ENCODE results near the gene RBM6.
"Not testable (repeated sequence)": the region's sequence is repeated elsewhere in the genome, so short reads cannot be mapped to it uniquely, and the experiment has no call there.

The RBM6 gene

DNA sequence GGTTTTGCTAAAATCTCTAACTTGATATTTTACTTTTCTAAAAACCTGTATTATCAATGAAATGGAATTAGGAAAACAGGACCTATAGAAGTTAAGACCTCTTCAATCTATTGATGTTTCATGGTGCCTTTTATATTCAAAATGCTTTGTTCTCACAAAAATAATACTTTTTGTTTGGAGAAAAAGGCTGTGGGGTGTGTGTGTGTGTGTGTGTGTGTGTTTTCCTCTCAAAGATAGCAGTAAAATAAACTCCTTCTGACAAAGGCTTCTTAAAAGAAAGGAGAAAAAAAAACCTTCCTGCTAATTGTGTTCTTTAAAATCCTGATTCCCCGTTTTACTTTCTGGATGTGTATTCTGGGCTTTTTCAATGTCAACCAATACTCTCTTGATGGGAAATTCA lies 54.5 kb downstream of the RBM6 start:
- no peak for DNase-seq

DNA sequence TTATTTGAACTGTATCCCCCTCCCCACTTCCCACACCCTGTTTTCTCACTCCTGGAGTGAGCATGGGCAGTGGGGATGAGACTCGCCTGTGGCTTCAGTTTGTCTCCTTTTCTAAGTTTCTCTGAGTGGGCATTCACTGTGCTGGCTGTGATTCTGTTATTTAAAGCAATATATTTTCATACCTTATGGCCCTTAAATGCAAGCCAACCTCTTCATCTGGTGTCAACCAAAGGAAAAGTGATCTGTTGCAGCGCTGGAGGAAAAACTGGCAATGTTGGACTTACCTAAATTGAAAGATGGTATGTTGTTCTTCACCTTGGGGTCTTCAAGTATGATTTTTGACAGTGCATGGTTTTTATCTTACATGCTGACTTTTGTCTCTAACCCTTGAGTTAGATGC lies 56.1 kb downstream of the RBM6 start:
- DNase-seq = no peak

DNA sequence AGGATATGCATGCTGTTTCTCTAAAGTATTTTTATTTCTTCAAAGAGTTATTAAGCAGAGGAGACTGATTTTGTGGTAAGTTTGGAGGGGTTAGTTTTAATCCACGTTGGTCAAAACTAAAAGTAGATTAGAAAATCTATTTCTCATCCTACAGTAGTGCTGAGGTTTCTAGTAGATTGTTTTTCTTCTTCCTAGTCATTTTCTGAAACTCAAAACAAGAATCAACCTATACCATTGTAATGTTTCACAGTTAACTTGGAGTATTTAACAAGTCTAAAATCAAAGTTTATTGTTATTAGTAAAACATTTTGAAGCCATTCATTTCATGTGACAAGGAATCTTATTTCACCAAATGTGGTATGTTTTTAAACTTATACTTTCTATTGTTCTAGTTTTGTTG lies 57.9 kb downstream of the RBM6 start:
- DNase-seq = no peak

DNA sequence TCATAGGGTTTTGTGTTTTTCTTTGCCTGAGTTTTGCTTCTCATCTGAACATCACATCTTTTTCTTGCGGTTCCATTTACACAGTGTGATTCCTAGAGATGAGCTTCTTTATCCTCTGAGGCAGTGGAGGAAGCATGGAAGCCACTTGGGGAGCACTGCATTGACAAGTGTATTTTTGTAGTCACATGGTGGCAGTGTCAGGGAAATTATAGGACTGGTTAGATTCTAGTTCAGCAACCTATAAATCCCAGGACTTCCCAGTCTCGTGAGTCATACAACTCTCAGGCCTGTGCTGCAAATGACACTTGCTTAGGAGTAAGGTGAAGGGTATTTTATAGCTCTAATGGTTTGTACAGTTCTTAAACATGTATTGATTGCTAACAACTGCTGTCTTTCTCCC lies 58.4 kb downstream of the RBM6 start:
- peak in 1 of 2 donors; percentile 19 for DNase-seq

DNA sequence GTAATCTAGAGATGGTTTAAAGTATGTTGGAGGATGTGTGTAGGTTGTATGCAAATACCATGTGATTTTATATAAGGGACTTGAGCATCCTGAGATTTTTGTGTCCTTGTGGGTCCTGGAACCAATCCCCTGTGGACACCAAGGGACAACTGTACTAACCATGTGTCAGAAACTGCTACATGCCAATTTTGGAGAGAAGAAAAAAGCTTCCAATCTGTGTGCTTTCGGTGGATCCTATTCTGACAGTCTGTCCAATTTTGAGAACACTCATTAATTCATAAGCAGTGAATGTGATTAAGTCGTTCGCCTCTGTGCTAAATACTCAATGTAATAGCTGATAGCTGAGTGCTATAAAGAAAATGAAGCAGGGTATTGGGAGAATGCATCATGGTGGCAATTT lies 61.6 kb downstream of the RBM6 start:
- no peak for DNase-seq

DNA sequence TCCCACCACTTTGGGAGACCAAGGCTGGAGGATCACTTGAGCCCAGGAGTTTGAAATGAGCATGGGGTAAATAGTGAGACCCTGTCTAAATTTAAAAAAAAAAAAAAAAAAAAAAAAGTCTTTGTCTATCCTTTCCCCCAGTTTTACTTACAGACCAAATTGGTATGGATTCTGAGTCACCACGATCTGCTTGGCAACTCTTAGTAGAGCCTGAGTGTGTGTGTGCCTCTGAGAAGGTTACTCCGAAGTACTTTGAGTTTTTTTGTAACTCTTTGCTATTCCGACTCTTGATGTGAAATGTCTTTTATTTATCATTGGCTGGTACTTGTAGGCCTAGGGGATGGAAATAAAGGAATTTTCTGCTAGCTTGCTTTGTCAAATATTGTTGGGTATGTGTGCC lies 63.3 kb downstream of the RBM6 start:
- no peak for DNase-seq

DNA sequence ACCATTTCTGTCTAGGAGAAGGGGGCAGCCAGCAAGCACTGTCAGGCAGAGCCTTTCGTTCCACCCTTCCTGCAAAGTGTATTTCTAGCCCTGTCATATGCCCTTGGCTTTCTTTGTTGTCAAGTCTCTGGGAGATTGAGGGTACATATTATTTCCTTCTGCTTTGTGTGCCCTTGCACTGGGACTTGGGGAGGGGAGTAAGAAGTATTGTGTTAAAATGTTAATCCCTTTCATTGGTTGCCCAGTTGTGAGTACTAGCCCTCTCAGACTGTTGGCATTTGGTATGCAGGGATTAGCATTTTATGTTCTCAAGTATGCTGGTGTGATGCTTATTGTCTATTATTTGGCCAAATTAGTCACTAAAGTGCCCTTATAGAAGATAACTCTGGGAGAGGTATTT lies 63.9 kb downstream of the RBM6 start:
- no peak for DNase-seq

DNA sequence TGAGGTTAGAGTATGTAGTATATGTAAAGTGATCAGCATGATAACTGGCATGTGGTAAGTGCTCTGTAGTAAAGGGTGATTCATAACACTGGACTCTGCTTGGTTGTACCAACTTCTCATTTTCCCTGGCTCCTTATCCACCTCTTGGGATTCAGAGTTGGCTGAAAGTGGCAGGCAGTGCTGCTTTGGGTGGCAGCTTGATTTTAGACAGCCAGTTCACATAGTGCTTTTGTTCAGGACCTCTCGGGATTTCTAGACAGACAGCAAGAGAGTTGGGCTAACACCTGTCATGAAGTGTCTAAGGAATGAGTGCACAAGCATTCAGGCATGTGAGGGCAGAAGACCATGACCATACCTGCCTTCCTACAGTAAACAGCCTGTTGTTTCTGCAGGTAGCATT lies 69.0 kb downstream of the RBM6 start:
- DNase-seq = no peak

DNA sequence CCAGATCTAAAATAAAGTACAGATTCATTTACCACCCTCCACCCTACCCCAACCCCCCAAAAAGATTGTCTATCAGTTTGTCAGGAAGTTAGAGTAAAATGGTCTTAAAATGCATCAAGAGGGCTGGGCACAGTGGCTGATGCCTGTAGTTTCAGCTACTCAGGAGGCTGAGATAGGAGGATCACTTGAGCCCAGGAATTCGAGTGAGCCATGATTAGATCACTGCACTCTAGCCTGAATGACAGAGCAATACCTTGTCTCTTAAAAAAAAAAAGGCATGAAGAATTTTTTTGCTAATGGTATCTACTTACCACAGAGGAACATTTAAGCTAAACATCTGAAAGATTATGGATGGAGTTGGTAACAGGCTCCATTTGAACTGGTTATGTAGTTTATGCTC lies 71.0 kb downstream of the RBM6 start:
- DNase-seq = no peak

DNA sequence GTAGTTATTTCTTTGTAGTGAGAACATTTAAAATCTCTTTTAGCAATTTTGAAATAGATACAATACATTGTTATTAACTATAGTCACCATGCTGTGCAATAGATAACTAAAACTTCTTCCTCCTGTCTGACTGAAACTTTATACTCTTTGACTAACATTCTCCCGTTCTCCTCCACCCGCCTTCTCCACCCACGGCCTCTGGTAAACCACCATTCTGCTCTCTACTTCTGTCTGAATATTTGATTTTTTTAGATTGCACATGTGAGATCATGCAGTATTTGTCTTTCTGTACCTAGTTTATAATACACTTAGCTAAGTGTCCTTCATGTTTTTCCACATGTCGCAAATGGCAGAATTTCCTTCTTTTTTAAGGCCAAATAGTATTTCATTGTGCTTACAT lies 76.0 kb downstream of the RBM6 start:
- DNase-seq = no peak

DNA sequence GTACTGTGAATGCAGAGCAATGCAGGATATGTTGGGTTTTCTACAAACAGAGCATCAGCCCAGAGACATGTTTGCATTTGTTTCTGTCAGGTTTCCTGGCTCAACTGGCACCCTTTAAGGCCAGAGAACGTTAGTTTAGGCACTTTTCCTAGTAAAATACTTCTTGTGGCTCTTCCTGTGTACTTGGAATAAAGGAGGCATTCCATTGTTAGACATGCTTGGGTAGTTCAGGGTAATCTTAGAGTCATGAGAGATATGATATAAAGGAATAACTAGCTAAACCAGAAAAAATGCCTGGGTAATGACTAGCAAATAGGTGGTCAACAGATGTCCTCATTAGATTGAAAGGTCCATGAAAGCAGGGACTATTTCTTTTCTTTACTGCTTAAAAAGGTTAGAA lies 88.4 kb downstream of the RBM6 start:
- no peak for DNase-seq

DNA sequence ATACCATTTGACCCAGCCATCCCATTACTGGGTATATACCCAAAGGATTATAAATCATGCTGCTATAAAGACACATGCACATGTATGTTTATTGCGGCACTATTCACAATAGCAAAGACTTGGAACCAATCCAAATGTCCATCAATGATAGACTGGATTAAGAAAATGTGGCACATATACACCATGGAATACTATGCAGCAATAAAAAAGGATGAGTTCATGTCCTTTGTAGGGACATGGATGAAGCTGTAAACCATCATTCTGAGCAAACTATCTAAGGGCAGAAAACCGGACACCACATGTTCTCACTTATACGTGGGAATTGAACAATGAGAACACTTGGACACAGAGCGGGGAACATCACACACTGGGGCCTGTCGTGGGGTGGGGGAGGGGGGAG lies 91.3 kb downstream of the RBM6 start:
- DNase-seq = not testable (repeated sequence)

DNA sequence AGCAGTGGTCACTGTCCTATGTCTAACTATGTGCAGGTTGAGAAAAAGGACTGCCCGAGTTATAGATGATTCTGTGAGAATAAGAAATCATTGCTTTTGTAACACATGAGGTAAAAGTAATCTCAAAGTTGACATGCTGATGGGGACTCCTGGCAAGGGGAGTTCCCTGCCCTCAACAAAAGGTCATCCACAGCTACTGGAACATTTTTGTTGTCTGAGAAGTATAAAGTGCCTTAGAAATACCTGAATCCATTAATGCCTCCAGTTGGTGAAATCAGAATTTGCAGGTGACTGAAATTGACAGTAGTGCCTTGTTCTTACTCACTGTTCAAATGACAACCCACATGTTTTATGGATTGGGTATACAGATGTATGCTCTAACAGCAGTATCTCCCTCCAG lies 105.0 kb downstream of the RBM6 start:
- no peak for DNase-seq

DNA sequence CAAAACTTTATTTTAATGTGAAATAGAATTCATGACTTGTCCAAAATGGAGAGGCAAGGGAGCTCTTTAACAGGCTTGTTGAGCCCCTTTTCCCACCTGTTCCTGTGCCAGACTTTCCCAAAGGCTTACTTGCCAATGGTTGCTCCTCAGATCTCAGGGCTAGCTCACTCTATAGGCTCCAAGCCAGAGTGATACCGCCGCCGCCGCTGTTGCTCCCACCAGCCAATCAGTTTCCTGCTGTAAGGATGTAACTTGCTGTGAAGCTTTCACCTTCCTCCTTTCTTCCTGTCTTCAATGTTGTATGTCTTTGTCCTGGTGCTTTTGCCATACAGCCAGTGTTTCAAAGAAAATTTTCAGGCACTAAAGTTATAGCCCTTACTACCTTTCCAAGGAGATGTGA lies 107.5 kb downstream of the RBM6 start:
- DNase-seq = no peak

DNA sequence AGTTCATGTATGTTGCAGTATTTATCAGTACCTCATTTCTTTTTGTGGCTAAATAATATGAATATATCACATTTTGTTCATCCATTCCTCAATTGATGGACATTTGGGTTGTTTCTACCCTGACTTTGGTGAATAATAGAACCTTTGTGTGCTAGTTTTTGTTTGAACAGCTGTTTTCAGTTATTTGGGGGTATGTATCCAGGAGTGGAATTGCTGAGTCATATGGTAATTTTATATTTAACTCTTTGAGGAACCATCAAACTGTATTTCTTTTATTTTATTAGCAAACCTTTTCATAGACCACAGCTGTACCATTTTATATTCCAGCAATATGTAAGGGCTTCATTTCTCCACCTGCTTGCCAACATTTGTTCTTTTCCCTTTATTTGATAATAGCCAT lies 110.4 kb downstream of the RBM6 start:
- DNase-seq = no peak

DNA sequence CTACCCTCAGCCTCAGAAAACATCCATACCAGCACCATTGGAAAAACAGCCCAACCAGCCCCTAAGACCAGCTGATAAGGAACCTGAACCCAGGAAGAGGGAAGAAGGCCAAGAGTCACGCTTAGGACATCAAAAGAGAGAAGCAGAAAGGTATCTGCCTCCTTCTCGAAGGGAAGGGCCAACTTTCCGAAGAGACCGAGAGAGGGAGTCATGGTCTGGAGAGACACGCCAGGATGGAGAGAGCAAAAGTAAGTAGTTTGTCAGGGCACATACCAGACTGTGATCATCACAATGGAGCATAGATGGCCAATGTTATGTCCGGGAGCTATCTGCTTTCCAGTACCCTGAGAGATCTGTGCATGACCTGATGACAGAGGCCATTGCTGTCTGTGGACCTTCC lies 117.8 kb downstream of the RBM6 start:
- DNase-seq = no peak

DNA sequence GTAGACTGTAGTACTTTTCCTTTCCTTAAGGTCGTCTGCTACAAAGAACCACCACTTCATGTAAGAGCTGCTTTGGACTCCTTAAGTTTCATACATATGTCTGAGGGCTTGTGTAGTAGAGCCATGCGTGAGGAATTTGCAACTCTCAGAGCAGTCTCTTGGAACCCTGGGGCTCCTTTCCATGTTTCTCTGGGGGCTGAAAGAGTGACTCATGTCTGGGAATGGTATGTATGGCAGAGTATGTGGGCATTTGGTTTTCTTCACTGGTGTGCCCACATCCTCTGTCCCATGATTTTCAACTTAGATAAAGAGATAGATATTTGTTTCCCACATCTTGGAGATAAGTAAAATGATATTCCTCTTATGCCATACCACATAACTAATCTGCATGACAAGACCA lies 128.2 kb downstream of the RBM6 start:
- DNase-seq = no peak

DNA sequence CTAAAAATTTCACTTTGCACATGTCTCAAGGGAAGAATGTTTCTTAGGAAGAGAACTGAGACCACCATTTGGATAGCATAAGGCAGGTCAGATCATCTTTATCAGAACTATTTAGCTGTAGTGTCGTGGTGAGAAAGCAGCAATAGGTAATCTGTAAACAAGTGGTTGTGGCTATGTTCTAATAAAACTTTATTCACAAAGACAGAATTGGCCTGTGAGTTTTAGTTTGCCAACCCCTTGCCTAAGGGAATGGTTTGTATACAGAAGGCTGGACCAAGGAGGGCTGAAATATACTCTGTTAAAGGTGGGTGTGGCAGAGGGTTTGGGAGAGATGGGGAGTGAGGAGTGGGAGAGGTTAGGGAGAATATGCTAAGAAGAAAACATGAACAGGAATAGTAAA lies 138.1 kb downstream of the RBM6 start:
- DNase-seq = no peak

DNA sequence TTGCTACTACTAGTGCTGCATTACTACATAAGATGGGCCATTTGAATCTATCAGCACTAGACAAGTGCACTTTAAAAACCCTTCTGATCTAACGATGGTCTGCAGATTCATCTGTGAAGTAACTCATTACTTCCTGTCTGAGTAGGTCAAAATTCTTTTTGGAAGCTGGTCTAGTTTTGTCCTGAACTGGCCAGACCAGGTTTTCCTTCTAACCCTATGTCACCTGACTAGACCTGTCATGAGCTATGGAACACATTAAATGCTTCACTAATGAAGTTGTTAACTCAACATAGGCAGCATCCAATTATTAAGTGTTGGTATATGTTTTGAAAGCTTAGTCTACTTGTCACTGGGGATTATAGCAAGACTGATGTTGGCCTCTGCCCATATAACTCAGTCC lies 138.7 kb downstream of the RBM6 start:
- DNase-seq = peak in 1 of 2 donors; percentile 3

DNA sequence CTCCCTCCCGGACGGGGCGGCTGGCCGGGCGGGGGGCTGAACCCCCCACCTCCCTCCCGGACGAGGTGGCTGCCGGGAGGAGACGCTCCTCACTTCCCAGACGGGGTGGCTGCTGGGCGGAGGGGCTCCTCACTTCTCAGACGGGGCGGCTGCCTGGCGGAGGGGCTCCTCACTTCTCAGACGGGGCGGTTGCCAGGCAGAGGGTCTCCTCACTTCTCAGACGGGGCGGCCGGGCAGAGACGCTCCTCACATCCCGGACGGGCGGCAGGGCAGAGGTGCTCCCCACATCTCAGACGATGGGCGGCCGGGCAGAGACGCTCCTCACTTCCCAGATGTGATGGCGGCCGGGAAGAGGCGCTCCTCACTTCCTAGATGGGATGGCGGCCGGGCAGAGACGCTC lies 145.0 kb downstream of the RBM6 start:
- DNase-seq = not testable (repeated sequence)

DNA sequence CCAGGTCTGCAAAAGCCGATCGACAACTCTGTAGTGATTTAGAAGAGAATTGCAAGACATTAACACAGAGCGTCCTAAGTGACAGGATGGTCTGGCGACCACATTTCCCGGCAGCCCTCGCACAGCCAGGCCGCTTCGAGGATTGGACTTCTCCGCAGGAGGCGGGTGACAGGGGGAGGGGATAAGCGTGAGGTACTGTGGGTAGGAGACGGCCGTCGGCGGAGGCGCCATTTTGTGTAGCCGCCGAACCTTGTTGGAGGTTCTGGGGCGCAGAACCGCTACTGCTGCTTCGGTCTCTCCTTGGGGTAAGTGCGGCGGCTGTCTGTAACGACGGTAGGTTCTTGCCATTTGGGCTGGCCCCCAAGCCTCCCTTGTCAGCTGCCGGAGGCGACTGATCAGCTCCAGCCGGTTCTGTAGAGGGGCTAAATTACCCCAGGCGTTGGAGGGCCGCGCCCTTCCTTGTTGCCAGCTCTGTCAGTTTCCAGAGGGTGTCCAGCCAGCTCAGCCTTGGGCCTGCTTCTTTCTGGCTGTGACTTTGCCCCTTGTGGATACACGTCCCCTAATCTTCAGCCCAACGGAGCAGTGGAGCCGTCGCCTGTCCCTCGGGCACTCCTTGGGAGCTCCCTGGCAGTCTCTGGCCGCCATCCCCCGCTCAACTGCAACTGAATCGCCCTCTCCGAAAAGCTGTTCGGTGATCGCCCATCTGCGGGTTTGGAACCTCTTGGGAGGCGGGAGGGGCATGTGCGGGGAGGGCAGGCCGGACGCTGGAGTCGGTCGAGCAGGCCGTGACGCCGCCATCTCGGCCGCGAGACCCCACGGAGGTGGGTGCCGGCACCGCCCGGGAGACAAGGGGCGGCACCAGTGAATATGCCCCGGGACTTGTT lies 149.0 kb downstream of the RBM6 start, which contains the start of gene RBM5:
RBM5 (plus strand) TSS at position 195 of the 884 bp plus-strand sequence. CDS start 1,516 bp downstream, outside the sequence.
- DNase-seq = peak; percentile 88 to 91

DNA sequence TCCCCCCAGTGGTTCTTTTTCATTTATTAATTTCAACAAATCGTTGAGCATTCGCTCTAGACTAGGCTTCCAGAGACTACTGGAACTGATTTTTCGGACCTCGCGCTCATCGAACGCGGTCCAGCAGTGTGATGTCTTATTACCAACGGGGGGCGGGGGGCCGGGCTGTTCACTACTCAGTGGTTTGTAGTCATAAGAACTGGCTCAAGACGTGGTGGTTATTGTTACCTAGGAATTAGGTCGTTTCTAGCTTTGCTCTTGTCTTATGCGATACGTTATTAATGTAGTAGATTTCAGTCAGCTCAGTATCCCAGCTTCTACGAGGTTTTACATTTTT lies 149.6 kb downstream of the RBM6 start:
- no peak for DNase-seq

DNA sequence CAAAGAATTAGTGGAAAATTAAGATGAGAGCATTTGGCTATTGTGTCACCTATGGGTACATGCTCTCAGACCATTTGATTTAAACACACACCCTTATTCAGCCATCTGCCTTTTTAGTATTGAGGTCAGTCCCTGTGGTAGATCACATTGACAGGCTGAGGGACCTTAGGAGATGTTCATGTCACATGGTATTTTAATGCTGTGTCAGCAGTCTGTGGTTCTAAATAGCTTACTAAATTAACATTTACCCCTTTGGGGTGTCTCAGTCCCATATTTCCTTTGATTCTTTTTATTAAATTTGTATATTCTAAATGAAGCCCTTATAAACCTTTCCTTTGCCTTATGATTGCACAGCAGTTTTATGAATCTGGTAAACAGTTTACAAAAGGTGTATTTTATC lies 151.0 kb downstream of the RBM6 start:
- DNase-seq = no peak

DNA sequence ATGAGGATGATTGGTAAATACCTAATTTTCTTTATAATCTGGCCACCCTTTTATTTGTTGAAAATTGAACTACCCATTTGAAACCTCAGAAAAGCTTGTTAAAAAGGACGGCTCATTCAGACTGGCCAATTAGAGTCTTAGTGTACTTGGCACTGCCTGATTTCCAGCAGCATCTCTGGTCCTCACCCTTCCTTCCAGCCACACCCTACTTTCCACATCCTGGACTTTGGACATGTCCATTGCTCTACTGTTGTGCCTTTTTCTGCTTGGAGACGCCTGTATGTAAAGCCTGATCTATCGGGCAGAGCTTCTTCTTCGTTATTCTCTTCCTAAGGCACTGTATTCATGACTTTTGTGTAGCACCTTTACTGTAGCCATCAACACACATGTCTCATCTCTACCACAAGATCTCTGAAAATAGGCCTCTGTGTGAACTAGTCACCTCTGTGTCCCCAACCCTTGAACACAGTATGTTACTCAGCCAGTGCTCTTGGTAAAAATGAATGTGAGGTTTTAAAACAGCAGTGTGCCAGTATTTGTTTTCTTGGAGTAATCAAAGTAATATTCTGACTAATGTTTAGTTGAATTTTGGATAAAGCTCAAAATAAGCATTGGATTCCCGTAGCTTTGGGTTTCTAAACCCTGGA lies 155.5 kb downstream of the RBM6 start:
- DNase-seq = no peak

DNA sequence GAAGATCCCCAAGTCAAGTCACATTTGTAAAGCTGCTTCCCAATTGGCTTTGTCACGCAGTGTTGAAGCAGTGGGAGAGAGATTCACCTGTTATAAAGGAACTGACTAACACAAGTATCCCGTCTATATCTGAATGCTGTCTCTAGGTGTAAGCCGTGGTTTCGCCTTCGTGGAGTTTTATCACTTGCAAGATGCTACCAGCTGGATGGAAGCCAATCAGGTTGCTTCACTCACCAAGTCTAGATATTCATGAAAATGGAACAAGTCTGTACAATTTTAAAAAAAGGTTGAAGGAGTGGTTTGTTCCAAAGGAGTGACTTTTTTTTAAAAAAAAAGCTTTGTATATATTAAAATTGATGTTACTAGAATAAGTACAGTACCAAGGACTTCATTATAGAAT lies 160.4 kb downstream of the RBM6 start:
- DNase-seq = no peak
